HepG2 (cell line): ENCODE measurements around the gene ATF6. TPM values are rescaled to one million over a fixed set of nuclear protein-coding genes. Genes with fewer than 3 reads are reported as not detected.

ENCODE experiments used
- ATF1 ChIP-seq: IDR thresholded peaks from 2 replicates; pipeline ENCODE4 v1.6.1; 2016; ENCODE audit warnings: mild to moderate bottlenecking, control low read depth
- ATRX ChIP-seq: sonication (generic); formaldehyde crosslinking; IDR thresholded peaks from 2 replicates; pipeline ENCODE4 v1.4.0; 2020; ENCODE audit warnings: missing genetic modification reagents, borderline replicate concordance
- CBX1 ChIP-seq: IDR thresholded peaks from one replicate; pipeline ENCODE4 v1.6.1; 2016; ENCODE audit warnings: antibody characterized with exemption, low read depth
- CBX2 ChIP-seq, 2 experiments: fragments of 200-600 bp in 1 of 2; sonication (generic); formaldehyde crosslinking in 1 of 2; IDR thresholded peaks; 2 replicates each; pipeline versions ENCODE4 v1.7.0 to v1.8.1; 2018 to 2022; ENCODE audit warnings: low read depth in 2 of 2, low read length in 1 of 2, mild to moderate bottlenecking in 1 of 2, missing genetic modification reagents in 1 of 2
- DNMT1 ChIP-seq: sonication (generic); formaldehyde crosslinking; IDR thresholded peaks from 2 replicates; pipeline ENCODE4 v1.5.1; 2020; ENCODE audit warnings: mild to moderate bottlenecking, missing genetic modification reagents
- ESRRA ChIP-seq: sonication (generic); formaldehyde crosslinking; IDR thresholded peaks from 2 replicates; pipeline ENCODE4 v1.5.1; 2020; ENCODE audit warnings: mild to moderate bottlenecking, low read depth, missing genetic modification reagents
- FOXC1 ChIP-seq: sonication (generic); formaldehyde crosslinking; IDR thresholded peaks from 2 replicates; pipeline ENCODE4 v1.8.0; 2022; ENCODE audit warnings: mild to moderate bottlenecking, missing genetic modification reagents, borderline replicate concordance
- FOXP1 ChIP-seq, 2 experiments: fragments of 450-650 bp in 1 of 2; IDR thresholded peaks; 2 replicates each; pipeline ENCODE4 v1.6.1; 2017 to 2018; ENCODE audit warnings: antibody characterized with exemption in 1 of 2
- GATAD1 ChIP-seq: IDR thresholded peaks from 2 replicates; pipeline ENCODE4 v1.6.1; 2016; ENCODE audit warnings: missing genetic modification reagents, missing compliant biosample characterization
- HOXA3 ChIP-seq: sonication (generic); formaldehyde crosslinking; IDR thresholded peaks from 2 replicates; pipeline ENCODE4 v1.5.0; 2020; ENCODE audit warnings: missing genetic modification reagents
- MTF1 ChIP-seq: sonication (generic); formaldehyde crosslinking; IDR thresholded peaks from 2 replicates; pipeline ENCODE4 v1.5.0; 2020; ENCODE audit warnings: missing genetic modification reagents
- MXD4 ChIP-seq: IDR thresholded peaks from 2 replicates; pipeline ENCODE4 v1.6.1; 2016; ENCODE audit warnings: mild to moderate bottlenecking, missing biosample characterization, missing genetic modification reagents
- MYC ChIP-seq: sonication (generic); formaldehyde crosslinking; IDR thresholded peaks from 2 replicates; pipeline ENCODE4 v1.9.0; 2021; ENCODE audit warnings: missing genetic modification reagents, borderline replicate concordance
- NR2C2 ChIP-seq: sonication (generic); formaldehyde crosslinking; IDR thresholded peaks from 2 replicates; pipeline ENCODE4 v1.4.0; 2020; ENCODE audit warnings: missing genetic modification reagents, mild to moderate bottlenecking, moderate library complexity, borderline replicate concordance
- SETDB1 ChIP-seq: sonication (generic); formaldehyde crosslinking; IDR thresholded peaks from 2 replicates; pipeline ENCODE4 v1.5.1; 2020; ENCODE audit warnings: missing genetic modification reagents, mild to moderate bottlenecking, borderline replicate concordance
- TAF15 ChIP-seq: fragments of 200-400 bp; formaldehyde crosslinking; IDR thresholded peaks from one replicate; pipeline ENCODE4 v1.6.1; 2018; ENCODE audit warnings: mild to moderate bottlenecking, low read depth, low read length; ENCODE audit not compliant: poor library complexity, severe bottlenecking
- TBP ChIP-seq: sonication (generic); formaldehyde crosslinking; IDR thresholded peaks from 2 replicates; pipeline ENCODE4 v1.5.0; 2020; ENCODE audit warnings: missing genetic modification reagents
- TRIM22 ChIP-seq: fragments of 450-650 bp; IDR thresholded peaks from 2 replicates; pipeline ENCODE4 v1.6.1; 2017
- ZFP82 ChIP-seq: sonication (generic); formaldehyde crosslinking; IDR thresholded peaks from 2 replicates; pipeline ENCODE4 v1.5.1; 2020; ENCODE audit warnings: mild to moderate bottlenecking, missing genetic modification reagents, borderline replicate concordance
- ZNF160 ChIP-seq: sonication (generic); formaldehyde crosslinking; IDR thresholded peaks from 2 replicates; pipeline ENCODE4 v1.8.0; 2022; ENCODE audit warnings: mild to moderate bottlenecking, inconsistent platforms, missing genetic modification reagents
- ZNF30 ChIP-seq: sonication (generic); formaldehyde crosslinking; IDR thresholded peaks from 2 replicates; pipeline ENCODE4 v1.5.0; 2020; ENCODE audit warnings: mild to moderate bottlenecking, missing genetic modification reagents
- ZNF414 ChIP-seq: sonication (generic); formaldehyde crosslinking; IDR thresholded peaks from 2 replicates; pipeline ENCODE4 v1.5.0; 2020; ENCODE audit warnings: missing genetic modification reagents
- ZNF552 ChIP-seq: sonication (generic); formaldehyde crosslinking; IDR thresholded peaks from 2 replicates; pipeline ENCODE4 v1.9.0; 2022; ENCODE audit warnings: missing genetic modification reagents, mild to moderate bottlenecking, borderline replicate concordance
- ZNF576 ChIP-seq: sonication (generic); formaldehyde crosslinking; IDR thresholded peaks from 2 replicates; pipeline ENCODE4 v1.4.0; 2020; ENCODE audit warnings: mild to moderate bottlenecking, missing genetic modification reagents
- ZNF816 ChIP-seq: sonication (generic); formaldehyde crosslinking; IDR thresholded peaks from 2 replicates; pipeline ENCODE4 v1.8.0; 2022; ENCODE audit warnings: missing genetic modification reagents, mild to moderate bottlenecking, borderline replicate concordance
- ZNF839 ChIP-seq: sonication (generic); formaldehyde crosslinking; IDR thresholded peaks from 2 replicates; pipeline ENCODE4 v1.4.0; 2020; ENCODE audit warnings: missing genetic modification reagents, mild to moderate bottlenecking, borderline replicate concordance
- polyA plus RNA-seq, 8 experiments: library from polyadenylated mRNA; depleted of rRNA in 3 of 8; stranded (reverse) in 7 of 8; unstranded in 1 of 8; fragments of >200 nt; fragmentation: Illumina TruSeq in 4 of 8; extraction: Trizol in 4 of 8; gene quantifications; 2 replicates each; pipeline versions ENCODE4 v1.2.1 to v1.2.3, GENCODE V29; 2011 to 2016; ENCODE audit warnings: low read depth in 4 of 8, missing spikeins in 1 of 8, mixed read lengths in 1 of 8; ENCODE audit not compliant: insufficient read depth in 1 of 8
- total RNA-seq, 5 experiments: library from RNA; depleted of rRNA; stranded (reverse); fragments of >200 nt; fragmentation: Illumina TruSeq; extraction: Trizol; gene quantifications; 2 replicates each; pipeline ENCODE4 v1.2.3, GENCODE V29; 2016; ENCODE audit warnings: low read depth in 1 of 5

ATF6 gene
- total and polyA plus RNA-seq, 2 of the 13 experiments (the other 11 are each of a cell fraction or from before 2014, with no cell fraction given), result 13.2 to 14.5 TPM

GRCh38 chr1:161749509-161750407 lies 16.4 kb upstream of the ATF6 start, which contains the start of gene DUSP12 (continued):
- TF ChIP-seq GATAD1 (CRISPR knock-in tag) (peak; percentile 80), FOXC1 (CRISPR knock-in tag) (peak; percentile 85; the same call in 1 of the 2 replicates), SETDB1 (CRISPR knock-in tag) (no peak), MTF1 (no peak), ATRX (CRISPR knock-in tag) (no peak), ESRRA (CRISPR knock-in tag) (peak; percentile 67), ZNF414 (peak; percentile 71; the same call in 1 of the 2 replicates), ZNF160 (CRISPR knock-in tag) (0 out of 2 replicates have a peak, but pooled peaks have one; percentile 62), TRIM22 (no peak), ZNF576 (no peak), HOXA3 (CRISPR knock-in tag) (peak; percentile 82), ZNF816 (no peak), ZNF839 (no peak), FOXP1 (IDR thresholded peaks at IDR 0.05) (no peak), FOXP1 (CRISPR knock-in tag; IDR thresholded peaks at IDR 0.05) (no peak), CBX1 (no peak), TAF15 (no peak), ZNF30 (CRISPR knock-in tag) (no peak), ZNF552 (CRISPR knock-in tag) (no peak), MYC (CRISPR knock-in tag) (peak; percentile 86; the same call in 1 of the 2 replicates), ATF1 (no peak), NR2C2 (CRISPR knock-in tag) (peak; percentile 42), DNMT1 (CRISPR knock-in tag) (no peak; the same call in 1 of the 2 replicates), MXD4 (CRISPR knock-in tag) (no peak), ZFP82 (peak; percentile 80; the same call in 1 of the 2 replicates), TBP (CRISPR knock-in tag) (no peak), CBX2 (IDR thresholded peaks at IDR 0.05; ENCODE audit: low read depth, low read length) (no peak), CBX2 (CRISPR knock-in tag; IDR thresholded peaks at IDR 0.05; ENCODE audit: low read depth) (no peak)
